ENCODE measurements around the gene OR2A2.

- no peak for TF ChIP-seq RAD21 (conservative IDR thresholded peaks at IDR 0.05 in 1 of 2, IDR thresholded peaks at IDR 0.05 in 1 of 2)
- no peak for TF ChIP-seq POLR2A (IDR thresholded peaks at IDR 0.05; ENCODE audit: low read length)
- no peak for TF ChIP-seq REST (IDR thresholded peaks at IDR 0.05)
- no peak for TF ChIP-seq MAFK (IDR thresholded peaks at IDR 0.05; ENCODE audit: partially characterized antibody)
- no peak for TF ChIP-seq JUN (IDR thresholded peaks at IDR 0.05)
- TF ChIP-seq TP53 (CRISPR knock-in tag; IDR thresholded peaks at IDR 0.05), result no peak
Observed at GRCh38 chr7:144090667-144091066, 18.7 kb upstream of the OR2A2 start.

Measured in A549 (cell line).